Measurements from ENCODE around the gene CDC42BPA. TPM values are rescaled to one million over a fixed set of nuclear protein-coding genes. Genes with fewer than 3 reads are reported as not detected.

Gene CDC42BPA
- total and polyA plus RNA-seq, 2 of the 13 experiments (the other 11 are each of a cell fraction or from before 2014, with no cell fraction given): 6.5 to 16.0 TPM

DNA sequence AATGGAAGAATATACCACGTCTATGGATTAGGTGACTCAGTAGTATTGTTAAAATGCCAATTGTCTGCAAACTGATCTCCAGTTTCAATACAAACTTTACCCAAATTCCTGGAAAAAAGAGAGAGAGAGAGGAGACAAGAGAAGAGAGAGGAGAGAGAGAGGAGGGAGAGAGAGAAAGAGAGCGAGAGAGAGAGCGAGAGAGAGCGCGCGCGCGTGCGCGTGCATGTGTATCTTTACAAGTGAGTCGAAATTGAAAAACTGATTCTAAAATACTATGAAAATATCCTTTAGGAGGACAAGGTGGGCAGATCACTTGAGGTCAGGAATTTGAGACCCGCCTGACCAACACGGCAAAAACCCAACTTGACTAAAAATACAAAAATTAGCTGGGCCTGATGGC, 65.2 kb downstream of the CDC42BPA start:
- intact Hi-C loops (cut with micrococcal nuclease; ENCODE audit: unreplicated experiment): no loop called here
- TF ChIP-seq ZNF432 (CRISPR knock-in tag; IDR thresholded peaks at IDR 0.05; ENCODE audit: borderline replicate concordance) (no peak), ZNF275 (CRISPR knock-in tag; IDR thresholded peaks at IDR 0.05; ENCODE audit: borderline replicate concordance) (no peak), KLF9 (CRISPR knock-in tag; IDR thresholded peaks at IDR 0.05; ENCODE audit: low read depth) (no peak), CSRNP1 (CRISPR knock-in tag; IDR thresholded peaks at IDR 0.05) (no peak), ZNF598 (CRISPR knock-in tag; IDR thresholded peaks at IDR 0.05; ENCODE audit: borderline replicate concordance) (no peak), ZNF564 (CRISPR knock-in tag; IDR thresholded peaks at IDR 0.05) (no peak), ZNF609 (CRISPR knock-in tag; IDR thresholded peaks at IDR 0.05; ENCODE audit: borderline replicate concordance) (no peak)
- TF ChIP-seq, protein P1, sequence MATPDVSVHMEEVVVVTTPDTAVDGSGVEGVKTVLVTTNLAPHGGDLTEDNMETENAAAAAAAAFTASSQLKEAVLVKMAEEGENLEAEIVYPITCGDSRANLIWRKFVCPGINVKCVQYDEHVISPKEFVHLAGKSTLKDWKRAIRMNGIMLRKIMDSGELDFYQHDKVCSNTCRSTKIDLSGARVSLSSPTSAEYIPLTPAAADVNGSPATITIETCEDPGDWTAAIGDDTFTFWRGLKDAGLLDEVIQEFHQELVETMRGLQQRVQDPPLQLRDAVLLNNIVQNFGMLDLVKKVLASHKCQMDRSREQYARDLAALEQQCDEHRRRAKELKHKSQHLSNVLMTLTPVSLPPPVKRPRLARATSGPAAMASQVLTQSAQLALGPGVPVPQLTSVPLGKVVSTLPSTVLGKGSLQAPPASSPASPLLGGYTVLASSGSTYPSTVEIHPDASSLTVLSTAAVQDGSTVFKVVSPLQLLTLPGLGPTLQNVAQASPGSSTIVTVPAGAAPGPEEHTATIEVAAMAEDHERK (CRISPR knock-in tag; IDR thresholded peaks at IDR 0.05; ENCODE audit: low read depth): no peak
- TF ChIP-seq, protein P2, sequence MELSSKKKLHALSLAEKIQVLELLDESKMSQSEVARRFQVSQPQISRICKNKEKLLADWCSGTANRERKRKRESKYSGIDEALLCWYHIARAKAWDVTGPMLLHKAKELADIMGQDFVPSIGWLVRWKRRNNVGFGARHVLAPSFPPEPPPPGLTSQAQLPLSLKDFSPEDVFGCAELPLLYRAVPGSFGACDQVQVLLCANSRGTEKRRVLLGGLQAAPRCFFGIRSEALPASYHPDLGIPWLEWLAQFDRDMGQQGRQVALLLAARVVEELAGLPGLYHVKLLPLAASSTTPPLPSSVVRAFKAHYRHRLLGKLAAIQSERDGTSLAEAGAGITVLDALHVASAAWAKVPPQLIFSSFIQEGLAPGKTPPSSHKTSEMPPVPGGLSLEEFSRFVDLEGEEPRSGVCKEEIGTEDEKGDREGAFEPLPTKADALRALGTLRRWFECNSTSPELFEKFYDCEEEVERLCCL (CRISPR knock-in tag; IDR thresholded peaks at IDR 0.05; ENCODE audit: borderline replicate concordance): no peak
- TF ChIP-seq, protein P3, sequence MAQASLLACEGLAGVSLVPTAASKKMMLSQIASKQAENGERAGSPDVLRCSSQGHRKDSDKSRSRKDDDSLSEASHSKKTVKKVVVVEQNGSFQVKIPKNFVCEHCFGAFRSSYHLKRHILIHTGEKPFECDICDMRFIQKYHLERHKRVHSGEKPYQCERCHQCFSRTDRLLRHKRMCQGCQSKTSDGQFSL (CRISPR knock-in tag; IDR thresholded peaks at IDR 0.05): no peak

More for the DNA sequence above, 65.2 kb downstream of the CDC42BPA start:
- DNase-seq (ENCODE audit: low spot score) (no peak), ATAC-seq (no peak), FAIRE-seq (no peak)
- POLR2A ChIA-PET: no interaction called here
- no peaks in the 10 kb centered on the region; the same call in 1 of the 2 replicates for H3K9me3 ChIP-seq (ENCODE audit: low read length)
- in situ Hi-C loops (cut with HindIII; ENCODE audit: extremely low pct_ligation_motif_present, low pct_unique_long_range_greater_than_20kb): no loop called here
- BruUV-seq (replicated peaks): no TSS peak
- H3K36me3 ChIP-seq (replicated peaks in 1 of 2; ENCODE audit: control insufficient read depth in 1 of 2, insufficient read depth in 2 of 2, low read length in 2 of 2): 0 out of 5 replicates have a peak, but pooled peaks cover 0 to 2% of the 10 kb centered on the region in 2 experiments
- H2AFZ ChIP-seq (ENCODE audit: low read length): no peak overlapping the region
- CTCF ChIA-PET (ENCODE audit: low intra/inter-chr PET ratio, low total read pairs): no interaction called here
- H3K79me2 ChIP-seq (ENCODE audit: insufficient read depth, low read length): peaks cover 11% of the 10 kb centered on the region
- no peak overlapping the region for H3K4me3 ChIP-seq (replicated peaks in 1 of 3; ENCODE audit: insufficient read depth in 1 of 3, low read depth in 2 of 3, low read length in 3 of 3)
- WGBS (ENCODE audit: low lambda C conversion rate): 96% methylated on average over 13 of the region's 13 CpGs
- no peaks in the 10 kb centered on the region for H4K20me1 ChIP-seq (ENCODE audit: insufficient read depth, low read length)
- no peak overlapping the region for H3K9ac ChIP-seq (ENCODE audit: insufficient read depth, low read depth, low read length)
- no peak overlapping the region for H3K27ac ChIP-seq (ENCODE audit: extremely low read length, insufficient read depth, low read length)
- peaks cover 5% of the 10 kb centered on the region; the same call in 1 of the 2 replicates for H3K4me1 ChIP-seq (ENCODE audit: insufficient read depth, low read length)
- H3K4me2 ChIP-seq (ENCODE audit: low read depth, low read length): no peak overlapping the region
- H3K27me3 ChIP-seq (ENCODE audit: control insufficient read depth in 1 of 2, insufficient read depth in 2 of 2, low read length in 2 of 2): no peaks in the 10 kb centered on the region
